Mucosa of stomach (tissue), 1 donor: ENCODE data around the gene ELAC2.

Source experiments
- H3K27me3 ChIP-seq: one replicate; pipeline ENCODE4 v1.7.0; 2013; ENCODE audit warnings: mild to moderate bottlenecking, low read length; ENCODE audit not compliant: control insufficient read depth, insufficient read depth
- H3K36me3 ChIP-seq: one replicate; pipeline ENCODE4 v1.7.0; 2013; ENCODE audit warnings: low read length; ENCODE audit not compliant: control insufficient read depth, insufficient read depth
- H3K4me1 ChIP-seq: one replicate; pipeline ENCODE4 v1.7.0; 2013; ENCODE audit warnings: mild to moderate bottlenecking, low read length; ENCODE audit not compliant: control insufficient read depth, insufficient read depth
- H3K4me3 ChIP-seq: one replicate; pipeline ENCODE4 v1.7.0; 2013; ENCODE audit warnings: low read length
- H3K9ac ChIP-seq: one replicate; pipeline ENCODE4 v1.7.0; 2013; ENCODE audit warnings: mild to moderate bottlenecking, low read length, moderate library complexity
- H3K9me3 ChIP-seq: one replicate; pipeline ENCODE4 v1.7.0; 2013; ENCODE audit warnings: mild to moderate bottlenecking, low read length, moderate library complexity; ENCODE audit not compliant: control insufficient read depth
- donor health status: Pancreatic carcinoma.

ELAC2 gene, protein sequence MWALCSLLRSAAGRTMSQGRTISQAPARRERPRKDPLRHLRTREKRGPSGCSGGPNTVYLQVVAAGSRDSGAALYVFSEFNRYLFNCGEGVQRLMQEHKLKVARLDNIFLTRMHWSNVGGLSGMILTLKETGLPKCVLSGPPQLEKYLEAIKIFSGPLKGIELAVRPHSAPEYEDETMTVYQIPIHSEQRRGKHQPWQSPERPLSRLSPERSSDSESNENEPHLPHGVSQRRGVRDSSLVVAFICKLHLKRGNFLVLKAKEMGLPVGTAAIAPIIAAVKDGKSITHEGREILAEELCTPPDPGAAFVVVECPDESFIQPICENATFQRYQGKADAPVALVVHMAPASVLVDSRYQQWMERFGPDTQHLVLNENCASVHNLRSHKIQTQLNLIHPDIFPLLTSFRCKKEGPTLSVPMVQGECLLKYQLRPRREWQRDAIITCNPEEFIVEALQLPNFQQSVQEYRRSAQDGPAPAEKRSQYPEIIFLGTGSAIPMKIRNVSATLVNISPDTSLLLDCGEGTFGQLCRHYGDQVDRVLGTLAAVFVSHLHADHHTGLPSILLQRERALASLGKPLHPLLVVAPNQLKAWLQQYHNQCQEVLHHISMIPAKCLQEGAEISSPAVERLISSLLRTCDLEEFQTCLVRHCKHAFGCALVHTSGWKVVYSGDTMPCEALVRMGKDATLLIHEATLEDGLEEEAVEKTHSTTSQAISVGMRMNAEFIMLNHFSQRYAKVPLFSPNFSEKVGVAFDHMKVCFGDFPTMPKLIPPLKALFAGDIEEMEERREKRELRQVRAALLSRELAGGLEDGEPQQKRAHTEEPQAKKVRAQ

DNA sequence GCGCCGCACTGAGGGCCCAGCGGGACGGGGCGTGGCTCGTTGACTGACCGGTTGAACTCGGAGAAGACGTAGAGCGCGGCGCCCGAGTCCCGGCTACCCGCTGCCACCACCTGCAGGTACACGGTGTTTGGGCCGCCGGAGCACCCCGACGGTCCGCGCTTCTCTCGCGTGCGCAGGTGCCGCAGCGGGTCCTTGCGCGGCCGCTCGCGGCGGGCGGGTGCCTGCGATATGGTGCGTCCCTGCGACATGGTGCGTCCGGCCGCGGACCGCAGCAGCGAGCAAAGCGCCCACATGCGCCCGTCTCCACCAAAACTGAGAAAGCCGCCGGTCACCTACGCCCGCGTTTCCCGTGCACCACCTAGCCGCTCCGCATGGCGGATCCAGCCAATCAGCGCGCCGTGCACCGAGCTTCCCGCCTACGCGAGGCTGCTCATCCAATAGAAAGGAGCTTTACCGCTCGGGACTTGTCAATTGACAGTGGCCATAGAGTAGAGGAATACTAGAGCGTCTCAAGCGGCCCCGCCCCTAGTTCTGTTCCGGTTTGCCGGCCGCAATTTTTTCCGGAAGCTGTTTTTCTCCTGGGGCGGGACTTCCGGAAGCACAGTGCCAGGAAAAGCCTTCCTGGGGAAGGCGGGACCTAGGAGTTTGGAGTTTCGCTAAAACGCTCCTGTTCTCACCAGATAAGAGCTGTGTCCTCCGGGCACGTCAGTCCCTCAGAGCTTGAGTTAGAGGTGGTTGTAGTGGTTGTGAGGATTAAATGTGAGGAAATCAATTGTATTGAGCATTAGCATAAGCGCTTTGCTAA lies at the start of gene ELAC2:
Gene ELAC2 (minus strand): TSS at position 373 of the 805 bp plus-strand sequence. CDS start 80 bp downstream, at position 293.
- peaks cover 8% of the 10 kb centered on the region for H3K36me3 ChIP-seq
- H3K27me3 ChIP-seq, result no peaks in the 10 kb centered on the region
- H3K9me3 ChIP-seq, result no peaks in the 10 kb centered on the region
- H3K9ac ChIP-seq, result peak within 1 kb of the TSS; percentile 69
- peak within 1 kb of the TSS; percentile 88 for H3K4me3 ChIP-seq
- peaks cover 11% of the 10 kb centered on the region for H3K4me1 ChIP-seq

DNA sequence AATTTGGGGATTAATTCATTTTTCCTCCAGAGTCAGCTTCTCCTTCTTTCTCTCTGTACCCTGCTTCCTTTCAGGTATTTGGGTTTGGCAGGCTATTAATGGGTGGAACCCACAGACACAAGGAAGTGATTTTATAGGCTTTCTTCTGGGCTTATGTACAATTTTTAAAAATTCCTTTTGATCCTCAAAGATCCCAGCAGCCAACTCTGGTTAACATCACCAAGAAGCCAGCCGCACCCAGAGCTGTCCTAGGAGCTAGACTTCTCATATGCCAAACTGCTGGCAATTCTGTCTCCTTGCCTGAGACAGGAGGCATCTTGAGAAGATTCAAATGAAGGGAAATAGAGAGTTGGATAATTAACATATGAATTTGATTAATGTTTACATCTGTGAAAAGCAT lies 47.2 kb upstream of the ELAC2 start:
- no peak overlapping the region for H3K4me3 ChIP-seq
- no peak overlapping the region for H3K9ac ChIP-seq
- no peaks in the 10 kb centered on the region for H3K9me3 ChIP-seq
- H3K36me3 ChIP-seq, result no peaks in the 10 kb centered on the region
- H3K4me1 ChIP-seq, result no peaks in the 10 kb centered on the region
- no peaks in the 10 kb centered on the region for H3K27me3 ChIP-seq

DNA sequence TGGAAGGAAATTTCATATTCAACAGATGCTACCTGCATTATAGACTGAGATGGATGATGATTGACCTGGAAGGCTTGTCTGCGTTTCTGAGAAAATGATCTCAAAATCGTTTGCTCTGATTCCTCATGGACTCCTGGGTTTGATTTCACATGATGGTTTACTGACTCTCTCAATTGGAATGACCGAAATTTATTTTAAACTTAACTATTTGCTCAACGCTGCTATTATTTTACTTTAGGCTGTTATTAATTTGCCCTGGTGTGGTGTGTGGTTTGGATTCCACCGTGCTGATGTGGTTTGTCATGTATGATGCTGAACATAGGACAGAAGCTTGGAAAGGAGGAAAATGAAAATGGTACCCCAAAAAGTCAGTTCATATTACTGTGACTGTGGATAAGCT lies 37.3 kb upstream of the ELAC2 start:
- H3K27me3 ChIP-seq, result no peaks in the 10 kb centered on the region
- no peak overlapping the region for H3K4me3 ChIP-seq
- no peaks in the 10 kb centered on the region for H3K4me1 ChIP-seq
- no peak overlapping the region for H3K9ac ChIP-seq
- H3K36me3 ChIP-seq, result no peaks in the 10 kb centered on the region
- H3K9me3 ChIP-seq, result no peaks in the 10 kb centered on the region

DNA sequence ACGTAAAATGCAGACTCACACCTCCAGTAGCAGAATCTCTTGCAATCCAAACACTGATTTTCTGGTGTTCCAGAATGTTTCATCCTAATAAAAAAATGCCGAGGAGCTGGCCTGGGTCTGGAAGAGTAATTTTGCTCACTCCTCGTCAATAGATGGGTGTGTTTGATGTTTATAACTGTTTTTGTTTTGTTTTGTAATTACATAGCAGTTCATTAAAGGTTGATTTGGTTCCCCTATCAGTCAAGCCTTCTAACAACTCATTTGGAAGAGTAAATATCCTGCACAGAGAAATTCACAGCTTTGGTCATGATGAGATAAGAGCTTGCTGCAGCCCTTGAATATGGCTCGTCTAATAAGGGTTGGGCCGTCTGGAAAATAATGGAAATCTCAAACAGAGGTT lies 36.8 kb upstream of the ELAC2 start:
- H3K9ac ChIP-seq, result no peak overlapping the region
- H3K36me3 ChIP-seq, result no peaks in the 10 kb centered on the region
- no peaks in the 10 kb centered on the region for H3K27me3 ChIP-seq
- H3K4me3 ChIP-seq, result no peak overlapping the region
- H3K9me3 ChIP-seq, result no peaks in the 10 kb centered on the region
- no peaks in the 10 kb centered on the region for H3K4me1 ChIP-seq

DNA sequence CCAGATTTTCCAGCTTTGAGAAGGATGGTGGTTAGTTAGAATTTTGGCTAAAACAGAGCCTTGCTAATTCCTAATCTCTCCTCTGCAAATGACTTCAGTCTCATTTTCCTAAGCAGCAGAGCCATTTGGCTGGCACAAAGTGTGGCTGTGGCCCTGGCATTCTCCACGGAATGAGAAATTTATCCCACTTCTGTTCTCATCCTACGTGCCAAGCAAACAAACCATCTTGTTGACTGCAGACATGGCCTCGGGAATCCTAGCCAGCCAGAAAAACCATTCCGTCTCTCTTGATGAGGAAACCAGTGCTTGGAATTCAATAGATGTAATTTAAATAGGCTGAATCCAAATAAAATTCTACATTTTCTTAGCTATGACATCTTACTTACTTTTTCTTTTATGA lies 34.1 kb upstream of the ELAC2 start:
- H3K9ac ChIP-seq, result no peak overlapping the region
- no peaks in the 10 kb centered on the region for H3K4me1 ChIP-seq
- H3K9me3 ChIP-seq, result no peaks in the 10 kb centered on the region
- no peak overlapping the region for H3K4me3 ChIP-seq
- H3K27me3 ChIP-seq, result peaks cover 4% of the 10 kb centered on the region
- no peaks in the 10 kb centered on the region for H3K36me3 ChIP-seq

DNA sequence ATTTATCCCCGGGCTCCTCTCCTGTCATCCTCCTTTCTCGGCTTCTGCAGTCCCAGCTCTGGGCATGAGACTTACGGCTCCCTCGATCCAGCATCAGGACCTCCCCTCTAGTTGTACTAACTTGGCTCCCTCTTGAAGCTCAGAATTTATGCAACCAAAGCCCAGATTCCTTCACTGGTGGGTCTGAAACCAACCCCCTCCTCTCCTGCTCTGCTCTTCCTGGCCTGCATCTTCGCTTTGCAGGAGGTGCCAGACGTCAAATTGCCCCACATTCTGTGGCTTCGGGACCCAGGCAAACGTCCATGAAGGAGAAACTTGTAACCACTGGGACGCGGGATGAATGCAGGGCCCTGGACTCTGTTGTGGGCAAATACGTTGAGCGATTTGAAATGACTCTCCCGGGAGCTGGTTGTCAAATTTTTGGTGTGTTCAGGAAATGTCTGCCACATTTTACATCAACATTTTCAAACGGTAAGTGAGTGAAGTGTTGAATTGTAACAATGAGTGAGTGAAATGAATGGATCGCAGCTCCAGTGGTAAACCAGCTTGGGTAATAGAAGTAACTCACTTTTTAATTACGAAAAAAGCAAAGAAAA lies 29.3 kb upstream of the ELAC2 start:
- Histone ChIP-seq H3K36me3 (no peaks in the 10 kb centered on the region), H3K4me1 (no peaks in the 10 kb centered on the region), H3K27me3 (peaks cover 4% of the 10 kb centered on the region), H3K4me3 (no peak overlapping the region), H3K9ac (no peak overlapping the region), H3K9me3 (no peaks in the 10 kb centered on the region)

DNA sequence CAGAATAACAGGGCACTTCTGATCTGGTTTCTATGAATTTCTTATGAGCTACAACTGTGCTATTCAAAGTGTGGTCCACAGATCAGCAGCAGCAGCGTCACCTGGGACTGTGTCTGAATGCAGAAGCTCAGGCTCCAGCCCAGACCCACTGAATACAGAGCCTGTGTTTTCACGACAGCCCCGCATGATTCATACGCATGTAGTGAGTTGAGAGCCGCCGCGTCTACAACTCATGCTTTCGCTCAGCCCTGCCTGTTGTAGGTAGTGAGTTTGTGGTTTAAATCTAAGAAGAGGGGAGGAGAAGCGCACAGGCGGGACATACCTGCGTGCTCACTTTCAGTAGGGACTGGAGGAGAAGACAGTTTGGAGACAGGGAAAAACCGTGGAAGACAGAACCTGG lies 28.5 kb upstream of the ELAC2 start:
- peaks cover 4% of the 10 kb centered on the region for H3K27me3 ChIP-seq
- no peak overlapping the region for H3K4me3 ChIP-seq
- no peaks in the 10 kb centered on the region for H3K4me1 ChIP-seq
- no peaks in the 10 kb centered on the region for H3K9me3 ChIP-seq
- H3K9ac ChIP-seq, result no peak overlapping the region
- no peaks in the 10 kb centered on the region for H3K36me3 ChIP-seq

DNA sequence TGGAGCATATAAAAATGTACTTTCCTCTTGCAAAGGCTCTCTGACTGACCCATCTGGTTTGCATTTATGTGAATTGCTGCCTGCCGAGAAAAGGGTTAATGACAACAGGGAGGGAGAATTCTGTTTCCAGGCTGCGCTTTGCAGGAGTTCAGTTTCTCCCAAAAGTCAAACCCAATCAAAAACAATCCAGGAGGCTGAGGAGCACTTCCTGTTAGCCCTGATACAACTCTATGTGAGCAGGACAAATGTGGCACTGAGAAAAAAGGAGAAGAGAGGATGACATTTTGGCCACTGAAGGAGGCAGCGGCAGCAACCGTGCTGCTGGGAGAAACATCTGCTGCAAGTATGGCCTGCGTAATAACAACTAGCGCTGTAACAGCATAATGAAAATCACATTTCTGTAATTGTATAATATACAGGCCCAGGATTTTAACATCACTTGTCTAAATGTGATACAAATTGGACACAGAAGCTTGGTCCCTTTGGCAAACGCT lies 26.8 kb upstream of the ELAC2 start:
- Histone ChIP-seq H3K9me3 (no peaks in the 10 kb centered on the region), H3K4me1 (no peaks in the 10 kb centered on the region), H3K9ac (no peak overlapping the region), H3K36me3 (no peaks in the 10 kb centered on the region), H3K27me3 (peaks cover 4% of the 10 kb centered on the region), H3K4me3 (no peak overlapping the region)

DNA sequence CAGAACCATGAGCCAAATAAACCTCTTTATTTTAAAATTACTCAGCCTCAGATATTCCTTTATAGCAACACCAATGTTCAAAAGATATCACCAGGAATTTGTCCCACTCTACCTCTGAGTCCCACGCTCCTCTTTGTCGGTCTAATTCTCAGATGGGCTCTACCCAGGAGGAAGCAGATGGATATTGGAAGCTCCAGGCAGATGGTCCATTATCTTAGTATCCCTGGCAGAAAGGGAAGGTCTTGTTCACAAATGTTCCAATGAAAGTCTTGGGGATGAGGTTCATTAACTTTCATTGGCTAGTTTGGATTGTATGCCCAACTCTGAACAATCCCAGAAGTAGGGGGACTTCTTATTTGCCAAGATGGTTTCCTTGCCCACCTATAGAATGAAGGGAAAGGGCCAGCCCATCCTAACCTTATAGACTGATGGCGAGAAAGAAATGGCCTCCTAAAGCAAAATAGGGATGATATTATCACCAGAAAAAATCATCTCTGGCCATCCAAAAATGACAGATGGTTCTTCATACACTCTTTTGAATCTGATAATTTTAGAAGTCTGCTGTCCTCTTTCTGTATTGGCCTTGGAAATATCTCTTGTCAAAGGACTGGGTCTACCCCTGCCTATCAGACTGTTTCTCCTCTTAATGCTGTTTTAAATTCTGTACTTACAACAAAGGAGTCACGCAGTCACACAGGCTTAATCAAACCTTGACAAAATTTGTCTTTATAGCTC lies 21.3 kb upstream of the ELAC2 start:
- no peak overlapping the region for H3K4me3 ChIP-seq
- H3K9ac ChIP-seq, result no peak overlapping the region
- H3K9me3 ChIP-seq, result no peaks in the 10 kb centered on the region
- H3K27me3 ChIP-seq, result no peaks in the 10 kb centered on the region
- no peaks in the 10 kb centered on the region for H3K4me1 ChIP-seq
- H3K36me3 ChIP-seq, result no peaks in the 10 kb centered on the region

DNA sequence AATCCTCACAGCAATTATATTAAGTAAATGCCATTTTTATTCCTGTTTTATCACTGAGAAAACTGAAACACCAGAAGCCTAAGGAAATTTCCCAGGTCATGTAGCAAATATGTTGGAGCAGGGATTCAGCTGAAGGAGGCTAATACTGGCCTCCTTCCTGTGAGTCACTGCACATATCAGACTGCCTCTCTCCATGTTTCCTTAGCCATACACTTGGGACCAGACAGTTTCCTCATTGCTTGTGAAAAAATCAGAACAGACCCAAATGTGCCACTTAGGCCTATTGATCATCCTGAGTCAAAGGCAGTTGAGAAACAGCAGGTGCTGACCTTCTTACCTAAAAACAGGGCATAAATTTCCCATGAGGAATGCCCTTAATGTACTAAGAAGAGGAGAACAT lies 18.9 kb upstream of the ELAC2 start:
- H3K9me3 ChIP-seq, result no peaks in the 10 kb centered on the region
- H3K4me1 ChIP-seq, result no peaks in the 10 kb centered on the region
- H3K36me3 ChIP-seq, result no peaks in the 10 kb centered on the region

DNA sequence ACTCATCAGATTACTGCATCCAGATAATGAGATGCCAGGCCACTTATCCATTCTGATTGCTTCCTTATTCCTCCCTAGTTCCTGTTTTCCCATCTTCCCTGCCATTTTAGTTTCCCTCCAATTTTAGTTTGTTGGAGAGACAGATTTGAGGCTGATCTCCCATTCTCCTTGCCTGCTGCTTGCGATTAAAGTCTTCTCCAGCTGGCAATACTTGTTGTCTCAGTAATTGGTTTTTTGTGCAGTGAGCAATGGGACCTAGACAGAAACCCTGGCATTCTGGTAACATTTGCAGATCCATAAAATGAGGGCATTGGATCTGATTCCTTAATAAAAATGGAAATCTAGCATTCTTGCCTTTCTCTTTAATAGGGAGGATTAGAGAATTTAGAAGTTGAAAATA lies 17.6 kb upstream of the ELAC2 start:
- Histone ChIP-seq H3K9me3 (no peaks in the 10 kb centered on the region), H3K36me3 (no peaks in the 10 kb centered on the region), H3K4me3 (no peak overlapping the region), H3K9ac (no peak overlapping the region), H3K27me3 (no peaks in the 10 kb centered on the region), H3K4me1 (no peaks in the 10 kb centered on the region)

More for the DNA sequence above, 18.9 kb upstream of the ELAC2 start:
- Histone ChIP-seq H3K27me3 (no peaks in the 10 kb centered on the region), H3K4me3 (no peak overlapping the region), H3K9ac (no peak overlapping the region)
